Kidney capillary endothelial cell (primary cell): ENCODE measurements around the gene HTR3E.

Source experiments
- DNase-seq: peaks from one replicate; pipeline ENCODE4 v3.0.0-alpha.2; 2018; ENCODE audit warnings: low spot score

HTR3E gene

GRCh38 chr3:184155644-184156521, 59.0 kb downstream of the HTR3E start:
- no peak for DNase-seq

GRCh38 chr3:184156522-184156955, 59.7 kb downstream of the HTR3E start:
- DNase-seq: no peak
